Ishikawa (cell line): ENCODE results near the gene ATL1.

Experiments used
- CEBPB ChIP-seq: IDR thresholded peaks from 2 replicates; pipeline ENCODE4 v1.6.1; 2012
- CREB1 ChIP-seq: IDR thresholded peaks from 2 replicates; pipeline ENCODE4 v1.6.1; 2012; ENCODE audit warnings: low read depth
- EGR1 ChIP-seq: IDR thresholded peaks from 2 replicates; pipeline ENCODE4 v1.6.1; 2012
- EP300 ChIP-seq: IDR thresholded peaks from 2 replicates; pipeline ENCODE4 v1.6.1; 2012; ENCODE audit warnings: borderline replicate concordance
- FOXM1 ChIP-seq: IDR thresholded peaks from 2 replicates; pipeline ENCODE4 v1.6.1; 2012; ENCODE audit warnings: low read depth, borderline replicate concordance
- NFIC ChIP-seq: IDR thresholded peaks from 2 replicates; pipeline ENCODE4 v1.6.1; 2012
- RAD21 ChIP-seq: IDR thresholded peaks from 2 replicates; pipeline ENCODE4 v1.6.1; 2012; ENCODE audit warnings: low read depth
- TAF1 ChIP-seq: IDR thresholded peaks from 2 replicates; pipeline ENCODE4 v1.6.1; 2012; ENCODE audit warnings: low read depth, mild to moderate bottlenecking
- TCF12 ChIP-seq: IDR thresholded peaks from 2 replicates; pipeline ENCODE4 v1.6.1; 2012; ENCODE audit warnings: low read depth
- TEAD4 ChIP-seq: IDR thresholded peaks from 2 replicates; pipeline ENCODE4 v1.6.1; 2012
- YY1 ChIP-seq: IDR thresholded peaks from 2 replicates; pipeline ENCODE4 v1.6.1; 2012; ENCODE audit warnings: low read depth
- ZBTB7A ChIP-seq: IDR thresholded peaks from 2 replicates; pipeline ENCODE4 v1.6.1; 2012; ENCODE audit warnings: low read depth
- TF ChIP-seq, protein P1 (sequence below): IDR thresholded peaks from 2 replicates; pipeline ENCODE4 v1.6.1; 2012
- TF ChIP-seq, protein P2 (sequence below): IDR thresholded peaks from 2 replicates; pipeline ENCODE4 v1.6.1; 2012
- TF ChIP-seq, protein P3 (sequence below): IDR thresholded peaks from 2 replicates; pipeline ENCODE4 v1.6.1; 2012; ENCODE audit warnings: low read depth, mild to moderate bottlenecking

ATL1 gene

DNA sequence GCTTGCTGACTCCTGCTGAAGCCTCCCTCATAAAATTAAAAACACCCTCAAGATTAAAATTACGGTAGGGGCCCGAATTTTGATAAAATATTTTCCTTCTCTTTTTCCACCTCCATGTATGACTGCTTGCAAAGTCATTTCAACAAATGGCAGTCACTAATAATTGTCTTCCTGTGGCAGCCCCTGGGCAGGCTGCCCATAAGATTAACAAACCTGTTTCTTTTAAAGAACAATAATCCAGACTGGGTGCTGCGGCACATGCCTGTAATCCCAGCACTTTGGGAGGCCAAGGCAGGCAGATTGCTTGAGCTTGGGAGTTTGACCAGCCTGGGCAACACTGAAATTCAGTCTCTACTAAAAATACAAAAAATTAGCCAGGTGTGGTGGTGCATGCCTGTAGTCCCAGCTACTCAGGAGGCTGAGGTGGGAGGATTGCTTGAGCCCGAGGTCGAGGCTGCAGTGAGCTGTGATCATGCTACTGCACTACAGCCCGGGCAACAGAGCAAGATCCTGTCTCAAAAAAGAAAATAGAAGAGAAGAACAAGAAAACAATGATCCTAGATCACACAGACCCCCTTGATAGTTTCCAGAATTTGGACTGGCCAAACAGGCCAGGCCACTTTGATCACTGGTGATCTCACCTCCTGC is 99.5 kb downstream of the ATL1 start:
- peak; percentile 71 for TF ChIP-seq NFIC
- TF ChIP-seq RAD21: no peak
- 0 out of 2 replicates have a peak, but pooled peaks have one; percentile 4 for TF ChIP-seq TEAD4
- TF ChIP-seq YY1: no peak
- peak; percentile 36; the same call in 1 of the 2 replicates for TF ChIP-seq EP300
- TF ChIP-seq, protein P1, sequence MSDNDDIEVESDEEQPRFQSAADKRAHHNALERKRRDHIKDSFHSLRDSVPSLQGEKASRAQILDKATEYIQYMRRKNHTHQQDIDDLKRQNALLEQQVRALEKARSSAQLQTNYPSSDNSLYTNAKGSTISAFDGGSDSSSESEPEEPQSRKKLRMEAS: peak; percentile 30; the same call in 1 of the 2 replicates

DNA sequence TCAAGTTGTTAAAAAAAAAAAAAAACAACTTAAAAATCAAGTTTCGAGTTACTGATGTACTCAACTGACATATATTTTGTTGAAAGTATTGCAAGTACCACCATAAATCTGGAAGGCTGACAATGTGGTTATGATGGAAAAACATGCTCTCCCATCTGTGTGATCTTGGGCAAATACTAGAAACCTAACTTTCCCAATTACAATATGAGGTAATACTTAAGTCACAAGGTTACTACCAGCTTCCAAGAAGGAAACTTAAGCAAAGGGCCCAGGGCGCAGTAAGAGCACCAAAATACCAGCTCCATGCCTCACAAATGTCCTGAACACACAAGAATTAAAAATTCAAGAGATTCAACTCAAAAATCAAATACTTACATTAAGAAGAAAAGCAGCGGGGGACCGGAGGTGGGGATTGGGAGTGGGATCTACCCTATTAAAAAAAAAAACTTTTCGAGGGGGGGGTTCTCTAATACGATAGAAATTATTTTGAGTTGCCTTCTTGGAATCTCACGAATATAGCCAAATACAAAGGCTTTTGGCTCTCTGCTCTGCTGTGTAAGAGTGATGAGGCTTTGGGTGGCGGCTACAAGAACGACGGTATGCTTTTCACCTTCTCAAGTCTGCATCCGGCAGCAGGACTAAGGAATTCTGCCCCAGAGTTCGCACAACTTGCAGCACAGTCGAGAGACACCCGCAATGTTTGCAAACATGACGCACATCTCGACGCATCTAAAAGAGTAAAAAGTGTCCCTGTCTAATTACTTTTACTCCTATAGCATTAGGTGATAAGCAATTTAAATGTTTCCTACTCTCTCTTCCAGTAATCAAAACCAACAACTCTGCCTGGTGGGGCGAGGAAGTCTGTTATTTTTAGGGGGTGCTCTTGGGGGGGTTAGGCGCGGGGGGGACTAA is 107.1 kb downstream of the ATL1 start:
- TF ChIP-seq TEAD4 (peak; percentile 10; the same call in 1 of the 2 replicates), YY1 (no peak), ZBTB7A (no peak)
- TF ChIP-seq, protein P2, sequence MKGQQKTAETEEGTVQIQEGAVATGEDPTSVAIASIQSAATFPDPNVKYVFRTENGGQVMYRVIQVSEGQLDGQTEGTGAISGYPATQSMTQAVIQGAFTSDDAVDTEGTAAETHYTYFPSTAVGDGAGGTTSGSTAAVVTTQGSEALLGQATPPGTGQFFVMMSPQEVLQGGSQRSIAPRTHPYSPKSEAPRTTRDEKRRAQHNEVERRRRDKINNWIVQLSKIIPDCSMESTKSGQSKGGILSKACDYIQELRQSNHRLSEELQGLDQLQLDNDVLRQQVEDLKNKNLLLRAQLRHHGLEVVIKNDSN: no peak

DNA sequence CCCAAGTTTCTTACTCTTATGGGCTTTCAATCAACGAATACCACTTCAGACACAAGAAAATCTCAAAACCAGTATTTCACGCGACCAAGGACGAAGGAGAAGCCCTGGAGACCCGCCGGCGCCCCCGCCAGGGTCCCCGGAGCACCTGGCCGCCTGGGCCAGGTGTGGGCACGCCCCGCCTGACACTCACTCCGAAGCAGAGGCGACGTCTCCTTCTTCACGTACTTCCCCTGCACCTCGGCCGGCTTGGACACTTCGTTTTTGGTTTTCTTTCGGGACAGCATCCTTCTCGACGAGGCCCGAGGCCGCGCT is 107.7 kb downstream of the ATL1 start:
- TF ChIP-seq, protein P1: peak; percentile 8; the same call in 1 of the 2 replicates
- TF ChIP-seq TAF1 (no peak), ZBTB7A (peak; percentile 55; the same call in 1 of the 2 replicates), CEBPB (no peak), TCF12 (no peak)

DNA sequence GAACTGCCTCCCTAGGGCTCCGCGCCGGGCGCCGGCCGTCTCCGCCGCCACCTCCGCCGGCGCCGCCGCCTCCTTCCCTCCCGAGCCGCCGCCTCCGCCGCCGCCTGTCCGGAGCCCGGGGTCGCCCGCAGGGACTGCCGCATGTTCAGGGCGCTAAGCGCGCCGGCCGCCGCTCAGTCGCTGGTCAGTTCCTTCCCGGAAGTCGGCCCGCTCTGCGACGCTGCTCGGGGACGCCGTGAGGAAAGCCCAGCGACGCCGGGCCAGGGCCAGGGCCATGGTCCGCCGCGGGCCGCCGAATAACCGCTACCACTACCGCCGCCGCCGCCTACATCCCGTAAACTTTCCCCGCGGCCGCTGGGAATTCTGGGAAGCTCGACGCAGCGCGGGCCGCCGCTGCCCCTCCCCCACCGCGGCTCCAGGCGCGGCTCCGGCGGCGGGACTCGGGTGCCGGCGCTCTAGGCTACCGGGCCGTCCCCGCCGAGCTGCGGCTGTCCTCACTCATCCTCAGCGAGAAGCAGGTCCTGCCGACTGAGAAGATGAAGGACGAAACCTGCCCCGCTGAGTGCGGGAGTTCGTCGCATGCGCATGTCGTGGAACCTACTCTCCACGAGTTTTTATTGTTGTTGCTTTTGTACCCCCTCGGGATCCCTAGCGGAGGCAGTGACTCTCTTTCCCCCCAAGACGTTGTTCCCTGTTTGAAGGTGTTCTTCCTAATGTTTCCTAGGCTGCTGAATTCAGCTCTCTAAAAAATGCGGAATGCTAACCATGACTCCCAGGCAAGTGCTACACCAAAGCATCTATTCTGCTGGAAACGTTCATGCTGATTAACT is 108.3 kb downstream of the ATL1 start, which contains the start of gene SAV1:
Gene SAV1 (minus strand): TSS at position 311 of the 830 bp plus-strand sequence. CDS start 339 bp downstream, outside the sequence.
- no peak; the same call in 1 of the 2 replicates for TF ChIP-seq EP300
- peak; percentile 35; the same call in 1 of the 2 replicates for TF ChIP-seq ZBTB7A
- peak; percentile 71; the same call in 1 of the 2 replicates for TF ChIP-seq TAF1
- TF ChIP-seq FOXM1: no peak
- peak; percentile 34; the same call in 1 of the 2 replicates for TF ChIP-seq TEAD4
- no peak for TF ChIP-seq NFIC
- TF ChIP-seq, protein P2: no peak
- TF ChIP-seq EGR1: no peak
- TF ChIP-seq RAD21: no peak
- TF ChIP-seq, protein P3, sequence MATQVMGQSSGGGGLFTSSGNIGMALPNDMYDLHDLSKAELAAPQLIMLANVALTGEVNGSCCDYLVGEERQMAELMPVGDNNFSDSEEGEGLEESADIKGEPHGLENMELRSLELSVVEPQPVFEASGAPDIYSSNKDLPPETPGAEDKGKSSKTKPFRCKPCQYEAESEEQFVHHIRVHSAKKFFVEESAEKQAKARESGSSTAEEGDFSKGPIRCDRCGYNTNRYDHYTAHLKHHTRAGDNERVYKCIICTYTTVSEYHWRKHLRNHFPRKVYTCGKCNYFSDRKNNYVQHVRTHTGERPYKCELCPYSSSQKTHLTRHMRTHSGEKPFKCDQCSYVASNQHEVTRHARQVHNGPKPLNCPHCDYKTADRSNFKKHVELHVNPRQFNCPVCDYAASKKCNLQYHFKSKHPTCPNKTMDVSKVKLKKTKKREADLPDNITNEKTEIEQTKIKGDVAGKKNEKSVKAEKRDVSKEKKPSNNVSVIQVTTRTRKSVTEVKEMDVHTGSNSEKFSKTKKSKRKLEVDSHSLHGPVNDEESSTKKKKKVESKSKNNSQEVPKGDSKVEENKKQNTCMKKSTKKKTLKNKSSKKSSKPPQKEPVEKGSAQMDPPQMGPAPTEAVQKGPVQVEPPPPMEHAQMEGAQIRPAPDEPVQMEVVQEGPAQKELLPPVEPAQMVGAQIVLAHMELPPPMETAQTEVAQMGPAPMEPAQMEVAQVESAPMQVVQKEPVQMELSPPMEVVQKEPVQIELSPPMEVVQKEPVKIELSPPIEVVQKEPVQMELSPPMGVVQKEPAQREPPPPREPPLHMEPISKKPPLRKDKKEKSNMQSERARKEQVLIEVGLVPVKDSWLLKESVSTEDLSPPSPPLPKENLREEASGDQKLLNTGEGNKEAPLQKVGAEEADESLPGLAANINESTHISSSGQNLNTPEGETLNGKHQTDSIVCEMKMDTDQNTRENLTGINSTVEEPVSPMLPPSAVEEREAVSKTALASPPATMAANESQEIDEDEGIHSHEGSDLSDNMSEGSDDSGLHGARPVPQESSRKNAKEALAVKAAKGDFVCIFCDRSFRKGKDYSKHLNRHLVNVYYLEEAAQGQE: no peak
- TF ChIP-seq, protein P1: peak; percentile 51
- TF ChIP-seq YY1: 0 out of 2 replicates have a peak, but pooled peaks have one; percentile 27
- TF ChIP-seq TCF12: peak; percentile 59
- no peak for TF ChIP-seq CEBPB
- TF ChIP-seq CREB1: no peak

DNA sequence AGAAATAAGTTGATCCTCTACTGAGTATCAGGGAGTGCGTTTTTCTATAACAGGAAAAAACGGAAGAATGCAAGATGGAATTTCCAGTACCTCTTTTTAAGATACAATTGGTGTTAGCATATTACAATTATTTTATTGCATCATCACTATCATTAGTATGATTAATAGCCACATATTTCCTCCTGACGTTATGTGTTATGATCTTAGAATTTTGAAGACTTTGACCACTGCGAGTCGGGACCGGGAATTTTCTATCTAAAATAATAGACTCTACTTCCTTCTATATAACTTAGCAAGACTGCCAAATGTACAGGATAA is 108.8 kb downstream of the ATL1 start:
- TF ChIP-seq ZBTB7A: no peak
- no peak for TF ChIP-seq RAD21
- TF ChIP-seq TAF1: no peak
- no peak for TF ChIP-seq EP300

DNA sequence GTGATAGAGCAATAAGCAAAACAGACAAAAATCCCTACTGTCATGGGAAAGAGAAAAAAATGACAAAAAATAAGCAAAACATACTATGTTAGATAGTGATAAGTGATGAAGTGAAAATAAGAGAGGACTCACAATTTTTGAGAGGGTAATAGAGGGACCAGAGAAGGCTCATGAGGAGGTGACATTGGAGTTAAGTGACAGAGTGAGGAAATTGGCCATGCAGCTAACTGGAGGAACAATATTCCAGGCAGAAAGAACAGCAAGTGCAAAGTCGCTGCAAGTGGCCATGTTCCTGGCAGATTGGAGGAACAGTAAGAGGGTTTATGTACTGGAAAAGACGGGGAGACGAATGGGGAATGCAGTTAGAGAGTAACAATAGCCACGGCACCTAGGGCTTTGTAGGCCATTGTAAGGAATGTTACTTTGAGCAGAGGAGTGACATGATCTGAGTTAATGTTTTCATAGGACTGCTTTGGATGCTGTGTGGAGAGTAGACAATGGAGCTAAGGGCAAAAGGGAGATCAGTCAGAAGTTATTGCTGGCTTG is 109.6 kb downstream of the ATL1 start:
- TF ChIP-seq EGR1: no peak
- no peak for TF ChIP-seq CEBPB
- no peak for TF ChIP-seq YY1
- no peak for TF ChIP-seq TAF1
- TF ChIP-seq, protein P3: no peak
- TF ChIP-seq FOXM1: no peak
- TF ChIP-seq, protein P2: no peak
- TF ChIP-seq NFIC: no peak
